ENCODE results near the gene ATP11C. TPM values are rescaled to one million over a fixed set of nuclear protein-coding genes. Genes with fewer than 3 reads are reported as not detected.
"Not testable (repeated sequence)": the region's sequence is repeated elsewhere in the genome, so short reads cannot be mapped to it uniquely, and the experiment has no call there.

The ATP11C gene
- total and polyA plus RNA-seq, 12 donors, result 3.3 to 29.9 (median 17.0) TPM

GRCh38 chrX:139864640-139865039, 68.2 kb downstream of the ATP11C start:
- H3K9me3 ChIP-seq (replicated peaks in 1 of 3), result no peaks in the 10 kb centered on the region
- H3K4me1 ChIP-seq (replicated peaks in 1 of 2), result no peaks in the 10 kb centered on the region
- no peaks in the 10 kb centered on the region for H3K27me3 ChIP-seq
- no peak overlapping the region for H3K27ac ChIP-seq
- no peak for TF ChIP-seq CTCF (IDR thresholded peaks at IDR 0.05)
- TF ChIP-seq POLR2A (IDR thresholded peaks at IDR 0.05), result no peak
- H3K4me3 ChIP-seq, result no peak overlapping the region
- intact Hi-C loops (cut with DNase I), result no loop called here
- DNase-seq, result no peak
- WGBS, 4 donors, result 92 to 100% (median 95%) methylated on average over 3 of the region's 3 CpGs
- no peaks in the 10 kb centered on the region for H3K36me3 ChIP-seq (replicated peaks in 1 of 2)

GRCh38 chrX:139862208-139862607, 70.6 kb downstream of the ATP11C start:
- no peaks in the 10 kb centered on the region for H3K36me3 ChIP-seq (replicated peaks in 1 of 2)
- H3K27me3 ChIP-seq, result no peaks in the 10 kb centered on the region
- DNase-seq, result no peak
- intact Hi-C loops (cut with DNase I), result no loop called here
- 73 to 93% (median 87%) methylated on average over 4 to 5 of the region's 5 CpGs for WGBS, 4 donors
- H3K4me1 ChIP-seq (replicated peaks in 1 of 2), result no peaks in the 10 kb centered on the region
- no peak overlapping the region for H3K27ac ChIP-seq
- TF ChIP-seq CTCF (IDR thresholded peaks at IDR 0.05) (no peak), POLR2A (IDR thresholded peaks at IDR 0.05) (no peak)
- H3K9me3 ChIP-seq (replicated peaks in 1 of 3), result no peaks in the 10 kb centered on the region
- no peak overlapping the region for H3K4me3 ChIP-seq

- WGBS, 4 donors, result 63 to 79% (median 73%) methylated on average over 4 of the region's 4 CpGs
Measured at GRCh38 chrX:139856826-139857225, 76.0 kb downstream of the ATP11C start.

GRCh38 chrX:139851730-139852129, 81.1 kb downstream of the ATP11C start:
- Histone ChIP-seq H3K36me3 (replicated peaks in 1 of 2) (no peaks in the 10 kb centered on the region), H3K27me3 (no peaks in the 10 kb centered on the region), H3K4me3 (no peak overlapping the region), H3K4me1 (replicated peaks in 1 of 2) (no peaks in the 10 kb centered on the region), H3K9me3 (replicated peaks in 1 of 3) (no peaks in the 10 kb centered on the region), H3K27ac (no peak overlapping the region)
- intact Hi-C loops (cut with DNase I), result no loop called here
- WGBS, 4 donors, result 97 to 100% (median 97%) methylated on average over 3 of the region's 3 CpGs
- DNase-seq, result no peak
- TF ChIP-seq CTCF (IDR thresholded peaks at IDR 0.05) (no peak), POLR2A (IDR thresholded peaks at IDR 0.05) (no peak)

More at GRCh38 chrX:139856826-139857225, 76.0 kb downstream of the ATP11C start:
- H3K4me3 ChIP-seq; H3K27me3 ChIP-seq; H3K4me1 ChIP-seq (replicated peaks in 1 of 2); intact Hi-C loops (cut with DNase I); H3K36me3 ChIP-seq (replicated peaks in 1 of 2); DNase-seq; H3K9me3 ChIP-seq (replicated peaks in 1 of 3); H3K27ac ChIP-seq: not testable (repeated sequence)

DNA sequence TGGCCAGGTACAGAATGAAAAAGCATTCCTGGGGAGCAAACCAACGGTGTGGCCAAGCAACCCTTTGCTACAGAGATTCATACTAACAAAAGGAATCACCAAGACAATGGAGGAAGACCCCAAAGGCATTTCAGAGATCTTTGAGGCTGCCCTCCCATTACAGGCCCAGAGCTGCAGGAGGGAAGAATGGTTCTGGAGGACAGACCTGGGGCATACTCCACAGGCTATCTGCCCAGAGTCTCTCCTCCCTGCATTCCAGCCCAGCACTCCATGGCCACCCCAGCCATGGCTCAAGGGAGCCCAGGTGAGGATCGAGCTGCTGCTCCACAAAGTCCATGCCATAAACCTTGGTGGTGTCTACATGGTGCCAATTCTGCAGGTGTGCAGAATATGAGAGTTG, 81.9 kb downstream of the ATP11C start:
- DNase-seq, result no peak
- 54 to 95% (median 74%) methylated on average over 1 to 2 of the region's 2 CpGs for WGBS, 4 donors
- no peak overlapping the region for H3K4me3 ChIP-seq

More for the DNA sequence above, 81.9 kb downstream of the ATP11C start:
- Histone ChIP-seq H3K27ac (no peak overlapping the region), H3K36me3 (replicated peaks in 1 of 2) (no peaks in the 10 kb centered on the region), H3K4me1 (replicated peaks in 1 of 2) (no peaks in the 10 kb centered on the region), H3K27me3 (no peaks in the 10 kb centered on the region), H3K9me3 (replicated peaks in 1 of 3) (no peaks in the 10 kb centered on the region)
- TF ChIP-seq CTCF (IDR thresholded peaks at IDR 0.05) (no peak), POLR2A (IDR thresholded peaks at IDR 0.05) (no peak)
- intact Hi-C loops (cut with DNase I), result no loop called here

Data from adrenal gland (tissue), 12 donors.